A673 (cell line): ENCODE measurements around the gene RASD1.

ENCODE experiments used
- CTCF ChIP-seq: fragments of 300-800, 200-600 bp; sonication (generic); conservative IDR thresholded peaks from 2 replicates; pipeline ENCODE4 v1.5.1; 2017; ENCODE audit warnings: low read depth, mild to moderate bottlenecking, antibody characterized with exemption, low read length, moderate library complexity, mixed read lengths
- EZH2 ChIP-seq: fragments of 200-600 bp; sonication (generic); IDR thresholded peaks from 2 replicates; pipeline ENCODE4 v1.6.1; 2017; ENCODE audit warnings: borderline replicate concordance, low read depth, mild to moderate bottlenecking, mixed read lengths, antibody characterized with exemption, low read length; ENCODE audit not compliant: poor library complexity, severe bottlenecking

GRCh38 chr17:17496189-17497064, at the start of gene RASD1:
- TF ChIP-seq CTCF (peak; percentile 67), EZH2 (no peak)
